Measurements from ENCODE around the gene UBE2S.

GRCh38 chr19:55365964-55366363 is 41.6 kb downstream of the UBE2S start:
- no peak for TF ChIP-seq CTCF (IDR thresholded peaks at IDR 0.05)
- no peak for TF ChIP-seq POLR2A (IDR thresholded peaks at IDR 0.05)
